ENCODE measurements around the gene ADCK2.
"Not testable (repeated sequence)": the region's sequence is repeated elsewhere in the genome, so short reads cannot be mapped to it uniquely, and the experiment has no call there.

Gene ADCK2

DNA sequence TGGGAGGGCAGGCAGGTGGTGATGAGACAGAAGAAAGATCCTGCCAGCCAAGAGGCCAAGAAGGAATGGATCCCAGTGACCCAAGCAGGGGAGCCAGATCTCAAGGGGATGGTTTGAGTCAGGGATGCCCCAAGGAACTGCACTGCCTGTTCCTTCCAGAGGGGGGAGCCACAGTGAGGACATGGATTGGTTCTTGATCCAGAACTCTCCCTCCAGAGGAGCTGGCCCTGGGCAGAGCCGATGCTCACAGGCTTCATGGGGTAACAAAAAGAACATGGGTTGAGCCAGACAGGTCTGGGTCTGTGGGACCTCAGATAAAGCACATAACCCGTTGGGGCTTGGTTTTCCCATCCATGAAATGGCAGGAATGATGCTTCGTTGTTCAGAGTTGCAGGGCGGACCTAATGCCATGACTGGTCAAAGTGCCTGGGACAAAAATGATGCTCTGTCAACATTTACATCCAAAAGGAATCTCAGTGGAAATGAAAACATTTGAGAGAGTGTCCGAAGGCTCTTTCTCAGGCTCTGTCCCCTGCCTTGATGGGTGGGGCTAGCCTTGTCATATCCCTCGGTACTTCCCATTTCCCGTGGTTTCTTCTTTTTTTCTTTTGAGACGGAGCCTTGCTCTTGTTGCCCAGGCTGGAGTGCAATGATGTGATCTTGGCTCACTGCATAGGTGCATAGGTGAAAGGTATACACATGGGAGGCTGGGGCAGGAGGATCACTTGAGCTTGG is 27.4 kb upstream of the ADCK2 start:
- DNase-seq (ENCODE audit: low read depth, low spot score), result no peak

GRCh38 chr7:140646931-140647647 is 25.7 kb upstream of the ADCK2 start:
- DNase-seq (ENCODE audit: low read depth, low spot score), result no peak

GRCh38 chr7:140649556-140650205 is 23.1 kb upstream of the ADCK2 start:
- no peak for DNase-seq (ENCODE audit: low read depth, low spot score)

- DNase-seq (ENCODE audit: low read depth, low spot score), result no peak
Measured at GRCh38 chr7:140650367-140650766, 22.4 kb upstream of the ADCK2 start.

DNA sequence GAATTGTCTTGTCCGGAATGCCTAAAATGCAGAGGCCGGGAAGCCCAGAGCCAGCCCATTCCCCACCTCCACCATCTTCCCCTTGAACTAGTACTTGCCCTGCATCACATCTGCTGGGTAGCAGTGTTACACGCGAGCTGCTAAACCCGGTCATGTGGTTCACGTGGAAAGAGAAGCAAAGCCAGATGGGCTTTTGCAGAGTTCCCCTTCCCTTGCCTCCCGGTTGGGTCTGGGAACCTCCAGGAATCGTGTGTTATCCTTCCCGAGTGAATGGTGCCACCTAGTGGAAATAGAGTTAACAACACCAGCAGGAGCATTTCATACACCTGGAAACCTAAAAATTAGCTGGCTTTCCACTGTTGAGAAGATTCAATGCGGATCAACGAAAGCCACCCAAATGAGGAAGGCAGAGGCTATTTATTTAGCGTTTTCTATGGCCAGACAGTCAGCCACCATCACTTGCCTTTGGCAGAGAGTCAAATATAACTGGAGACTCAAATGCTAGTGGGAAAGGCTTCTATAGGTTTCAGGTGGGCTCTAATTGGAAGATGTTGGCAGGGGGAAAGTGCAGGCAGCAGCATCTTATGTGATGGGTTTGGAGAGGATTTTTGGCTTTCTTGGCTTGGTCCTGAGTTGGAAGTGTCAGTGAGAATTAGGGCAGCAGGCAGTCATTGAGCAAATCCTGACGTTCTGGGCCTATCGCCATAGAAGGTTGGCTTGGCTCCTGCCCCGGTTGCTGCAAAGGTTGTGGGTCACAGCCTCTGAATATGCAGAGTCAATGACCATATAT is 19.2 kb upstream of the ADCK2 start:
- DNase-seq (ENCODE audit: low read depth, low spot score), result no peak

GRCh38 chr7:140654109-140654387 is 18.7 kb upstream of the ADCK2 start:
- DNase-seq (ENCODE audit: low read depth, low spot score), result no peak

DNA sequence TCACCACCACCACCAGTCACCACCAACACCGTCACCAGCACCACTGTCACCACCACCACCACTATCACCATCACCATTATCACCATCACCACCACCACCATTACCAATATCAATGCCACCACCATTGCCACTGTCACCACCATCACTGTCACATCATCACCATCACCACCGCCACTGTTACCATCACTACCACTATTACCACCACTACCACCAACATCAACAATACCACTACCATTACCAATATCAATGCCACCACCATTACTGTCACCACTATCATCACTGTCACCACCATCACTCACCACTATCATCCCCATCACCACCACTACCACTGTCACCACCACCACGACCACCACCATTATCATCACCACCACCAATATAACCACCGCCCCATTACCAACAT is 18.1 kb upstream of the ADCK2 start:
- no peak for DNase-seq (ENCODE audit: low read depth, low spot score)

DNA sequence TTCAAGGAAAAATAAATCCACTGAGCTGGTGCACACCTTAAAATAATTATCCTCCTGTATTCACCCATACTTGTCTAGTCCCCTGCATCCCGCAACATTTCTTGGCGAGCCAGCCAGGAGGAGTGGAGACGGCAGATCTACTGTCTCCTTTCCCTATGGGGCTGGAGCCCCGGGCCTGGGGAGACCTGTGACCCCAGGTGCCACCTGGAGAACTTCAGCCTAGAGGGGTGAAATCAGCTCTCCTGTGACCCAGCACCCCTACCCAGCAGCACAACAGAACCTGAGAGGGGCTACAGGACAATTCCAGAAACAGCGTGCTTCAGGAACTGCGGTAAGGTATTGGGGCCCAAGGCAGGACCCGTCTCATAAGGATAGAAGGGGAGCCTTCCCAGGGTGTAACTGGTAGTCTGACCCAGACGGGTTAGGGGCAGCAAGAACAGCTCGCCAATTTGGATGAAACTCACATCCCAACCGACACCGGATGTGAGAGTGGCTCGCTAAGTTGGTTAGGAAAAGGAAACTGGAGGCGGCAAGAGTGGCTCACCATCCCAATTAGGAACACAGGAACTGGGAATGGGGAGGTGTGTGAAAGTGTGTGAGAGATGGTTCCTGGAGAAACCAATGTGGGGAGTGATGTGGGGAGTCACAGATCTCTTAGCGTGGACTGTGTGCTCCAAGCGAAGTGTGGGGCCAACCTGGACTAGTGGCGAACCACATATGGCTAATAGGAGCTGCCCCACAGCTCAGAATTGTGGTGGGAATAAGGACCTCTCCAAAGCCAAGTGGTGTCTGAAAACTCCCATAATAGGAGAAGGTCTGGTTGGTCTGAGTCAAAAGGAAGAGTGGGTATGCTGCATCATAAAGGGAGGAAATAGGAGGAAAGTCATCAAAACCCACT is 17.0 kb upstream of the ADCK2 start:
- no peak for DNase-seq (ENCODE audit: low read depth, low spot score)

- no peak for DNase-seq (ENCODE audit: low read depth, low spot score)
Measured at GRCh38 chr7:140656548-140657515, 15.9 kb upstream of the ADCK2 start.

DNA sequence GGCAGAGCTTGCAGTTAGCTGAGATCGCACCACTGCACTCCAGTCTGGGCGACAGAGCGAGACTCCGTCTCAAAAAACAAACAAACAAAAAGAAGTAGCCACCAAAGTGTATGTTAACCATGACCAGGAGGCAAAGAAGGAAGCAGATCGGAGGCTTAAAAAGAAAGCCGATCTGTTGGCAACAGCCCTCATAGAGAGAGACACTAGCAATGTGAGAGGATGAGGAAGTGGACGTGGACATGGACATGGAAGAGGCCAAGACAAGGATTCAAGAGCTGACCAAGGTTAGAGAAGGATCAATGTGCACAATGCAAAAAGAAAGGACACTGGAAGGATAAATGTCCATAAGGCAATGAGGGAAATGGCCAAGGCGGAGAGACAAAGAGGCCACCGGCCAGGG is 14.9 kb upstream of the ADCK2 start:
- no peak for DNase-seq (ENCODE audit: low read depth, low spot score)

- DNase-seq (ENCODE audit: low read depth, low spot score), result no peak
Measured at GRCh38 chr7:140659856-140660255, 12.9 kb upstream of the ADCK2 start.

GRCh38 chr7:140661124-140661523 is 11.6 kb upstream of the ADCK2 start:
- no peak for DNase-seq (ENCODE audit: low read depth, low spot score)

GRCh38 chr7:140662938-140663337 is 9.8 kb upstream of the ADCK2 start:
- DNase-seq (ENCODE audit: low read depth, low spot score), result not testable (repeated sequence)

DNA sequence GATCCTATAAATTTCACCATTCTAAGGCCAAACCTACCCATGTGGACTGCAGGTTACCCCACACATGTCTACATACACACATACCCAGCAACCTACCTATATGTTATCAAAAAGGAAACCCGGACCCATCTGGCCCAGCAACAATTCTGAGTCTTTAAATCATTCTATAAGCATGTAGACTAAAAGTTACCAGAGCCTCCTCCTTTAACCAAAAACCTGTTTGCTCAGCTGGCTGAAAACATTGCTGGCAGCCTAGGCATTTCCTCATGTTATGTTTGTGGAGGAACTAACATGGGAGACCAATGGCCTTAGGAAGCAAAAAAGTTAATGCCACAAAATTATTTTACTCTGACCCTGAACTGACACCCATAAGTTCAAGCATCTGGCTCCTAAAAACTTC is 5.3 kb upstream of the ADCK2 start:
- DNase-seq (ENCODE audit: low read depth, low spot score), result no peak

DNA sequence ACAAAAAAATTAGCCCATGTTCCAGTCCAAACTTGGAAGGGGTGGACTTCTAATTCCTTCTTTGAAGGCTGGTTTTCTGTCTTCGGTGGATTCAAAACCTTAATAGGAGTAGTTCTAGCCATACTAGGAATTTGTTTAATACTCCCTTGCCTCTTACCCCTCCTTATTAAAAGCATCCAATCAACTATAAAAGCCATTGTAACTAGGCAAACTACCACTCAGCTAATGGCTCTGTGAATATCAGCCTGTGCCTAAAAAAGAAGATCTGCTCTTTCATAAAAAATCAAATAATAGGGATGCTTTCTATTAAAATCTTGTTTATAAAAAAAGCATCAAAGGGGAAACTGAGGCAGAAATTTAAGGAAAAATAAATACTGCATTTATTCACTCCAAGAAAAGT is 4.1 kb upstream of the ADCK2 start:
- DNase-seq (ENCODE audit: low read depth, low spot score), result no peak

DNA sequence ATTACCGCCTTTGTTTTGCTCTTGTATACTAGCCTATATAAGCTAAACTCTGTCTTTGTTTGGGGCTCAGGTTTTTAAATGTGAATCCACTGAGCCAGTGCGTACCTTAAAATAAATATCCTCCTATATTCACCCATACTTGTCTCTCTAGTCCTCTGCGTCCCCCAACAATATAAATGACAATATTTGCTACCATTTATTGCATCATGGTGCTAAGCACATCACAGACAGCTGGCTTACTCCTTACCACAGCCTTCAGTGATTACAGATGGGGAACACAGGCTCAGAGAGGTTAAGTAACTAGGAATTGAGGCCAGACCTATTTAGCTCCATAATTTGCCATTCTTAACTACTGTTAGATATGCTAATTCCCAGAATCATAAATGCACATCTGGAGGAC is 3.4 kb upstream of the ADCK2 start:
- DNase-seq (ENCODE audit: low read depth, low spot score), result no peak

DNA sequence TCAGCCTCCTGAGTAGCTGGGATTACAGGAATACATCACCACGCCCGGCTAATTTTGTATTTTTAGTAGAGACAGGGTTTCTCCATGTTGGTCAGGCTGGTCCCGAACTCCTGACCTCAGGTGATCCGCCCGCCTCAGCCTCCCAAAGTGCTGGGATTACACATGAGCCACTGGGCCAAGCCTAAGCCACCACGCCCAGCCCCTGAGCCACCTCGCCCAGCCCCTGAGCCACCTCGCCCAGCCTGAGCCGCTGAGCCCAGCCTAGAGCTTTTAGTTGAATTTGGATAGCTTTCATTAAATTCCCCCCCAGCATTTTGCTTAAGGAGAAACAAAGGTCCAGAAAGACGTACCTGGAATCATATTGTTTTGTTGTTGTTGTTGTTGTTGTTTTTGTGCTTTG is 2.9 kb upstream of the ADCK2 start:
- DNase-seq (ENCODE audit: low read depth, low spot score), result not testable (repeated sequence)

DNA sequence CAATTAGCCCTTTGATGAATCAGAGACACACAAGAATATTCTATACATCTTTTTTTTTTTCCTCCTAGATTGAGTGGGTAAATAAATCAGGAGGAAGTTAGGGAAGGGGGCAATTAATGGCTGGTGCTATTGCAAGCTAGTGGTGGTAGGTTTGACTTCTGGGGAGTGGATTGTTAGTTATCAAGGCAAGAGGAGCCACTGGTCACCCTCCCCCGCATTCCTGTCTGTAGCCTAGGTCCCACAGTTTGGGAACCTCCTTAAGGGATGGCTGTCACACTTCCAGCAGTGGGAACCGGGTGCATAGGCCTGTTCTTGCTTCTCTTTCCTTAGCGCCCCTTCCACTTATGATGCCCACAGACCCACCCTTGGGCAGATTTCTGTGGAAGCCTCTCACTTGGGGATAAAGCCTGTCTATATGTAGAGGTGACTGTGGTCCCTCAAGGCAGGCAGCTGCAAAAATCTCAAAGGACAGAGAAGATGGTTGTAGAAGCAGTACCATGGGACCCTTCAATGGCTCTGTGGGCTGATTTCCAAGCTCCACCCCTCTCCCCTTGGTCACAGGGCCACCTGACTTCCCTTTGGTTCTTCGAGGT is 2.3 kb upstream of the ADCK2 start:
- DNase-seq (ENCODE audit: low read depth, low spot score), result no peak

- DNase-seq (ENCODE audit: low read depth, low spot score), result no peak
Measured at GRCh38 chr7:140671966-140672365, 779 bp upstream of the ADCK2 start.
